Measurements from ENCODE around the gene NHLH2.

The NHLH2 gene

DNA sequence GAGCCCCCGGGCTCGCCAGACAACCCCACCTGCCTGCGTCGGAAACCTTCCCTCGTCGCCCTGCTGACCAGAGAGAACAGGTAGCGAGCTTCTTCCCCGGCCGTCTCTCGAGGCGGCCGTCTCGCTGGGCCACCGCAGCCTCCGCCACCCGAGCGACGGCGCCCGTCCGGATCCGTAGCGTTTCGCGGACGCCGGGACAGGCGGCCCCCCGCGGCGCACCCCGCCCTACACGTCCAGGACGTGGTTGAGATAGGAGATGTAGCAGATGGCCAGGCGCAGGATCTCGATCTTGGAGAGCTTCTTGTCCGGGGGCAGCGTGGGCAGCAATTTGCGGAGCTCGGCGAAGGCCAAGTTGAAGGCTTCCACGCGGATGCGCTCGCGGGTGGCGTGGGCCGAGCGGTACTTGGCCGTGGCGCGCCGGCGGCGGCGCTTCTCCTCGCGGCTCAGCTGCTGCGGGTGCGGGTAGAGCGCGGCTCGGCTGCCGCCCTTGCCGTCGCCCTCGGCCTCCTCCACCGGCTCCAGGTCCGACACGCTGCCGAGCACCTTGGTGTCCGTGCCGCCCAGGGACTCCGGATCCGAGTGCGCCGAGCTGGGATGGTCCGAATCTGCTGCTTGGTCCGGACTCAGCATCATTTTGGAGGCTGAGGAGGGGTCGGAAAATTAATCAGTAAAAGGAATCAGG, 3.0 kb downstream of the NHLH2 start:
- DNase-seq, result no peak

GRCh38 chr1:115837341-115837739, 3.6 kb downstream of the NHLH2 start:
- no peak for DNase-seq

GRCh38 chr1:115833856-115834255, 7.1 kb downstream of the NHLH2 start:
- no peak for DNase-seq

DNA sequence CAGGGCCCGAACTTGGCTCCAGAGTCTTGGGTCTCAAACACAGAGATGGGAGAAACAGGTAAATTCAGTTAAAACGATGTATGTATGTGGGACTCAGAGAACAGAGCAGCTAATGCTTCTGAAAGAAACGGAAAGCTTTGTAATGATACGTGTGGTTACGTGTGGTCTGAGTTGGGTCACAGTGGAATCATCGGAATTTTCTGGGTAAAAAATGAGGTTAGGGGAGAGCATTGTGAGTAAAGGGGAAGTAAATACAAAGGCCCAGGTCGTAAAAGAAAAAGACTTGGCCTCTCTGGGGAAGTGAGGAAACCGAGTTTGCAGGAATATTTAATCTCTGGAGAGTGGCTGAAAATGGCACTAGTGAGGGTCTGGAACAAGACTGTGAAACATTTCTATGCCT, 8.3 kb downstream of the NHLH2 start:
- DNase-seq, result no peak

- no peak for DNase-seq
Measured at GRCh38 chr1:115830963-115831362, 10.0 kb downstream of the NHLH2 start.

DNA sequence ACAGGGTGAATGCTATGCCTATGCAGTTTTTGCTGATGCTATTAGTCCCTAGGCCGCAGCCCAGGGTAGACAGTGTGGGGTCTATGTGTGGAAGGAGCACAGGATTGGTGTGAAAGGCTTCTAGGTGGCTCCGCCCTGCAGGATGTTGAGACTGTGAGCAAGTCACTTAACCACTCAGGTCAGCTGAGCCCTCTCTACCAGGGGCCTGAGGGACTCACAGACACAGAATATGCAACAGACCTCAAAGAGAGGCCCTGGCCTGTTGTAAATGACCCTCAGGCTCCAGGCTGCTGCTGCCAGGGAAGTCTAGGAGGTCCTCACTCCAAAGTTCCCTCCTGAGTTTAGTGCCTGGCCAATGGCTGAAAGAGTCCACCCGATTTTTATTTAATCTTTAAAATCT, 11.0 kb downstream of the NHLH2 start:
- no peak for DNase-seq

DNA sequence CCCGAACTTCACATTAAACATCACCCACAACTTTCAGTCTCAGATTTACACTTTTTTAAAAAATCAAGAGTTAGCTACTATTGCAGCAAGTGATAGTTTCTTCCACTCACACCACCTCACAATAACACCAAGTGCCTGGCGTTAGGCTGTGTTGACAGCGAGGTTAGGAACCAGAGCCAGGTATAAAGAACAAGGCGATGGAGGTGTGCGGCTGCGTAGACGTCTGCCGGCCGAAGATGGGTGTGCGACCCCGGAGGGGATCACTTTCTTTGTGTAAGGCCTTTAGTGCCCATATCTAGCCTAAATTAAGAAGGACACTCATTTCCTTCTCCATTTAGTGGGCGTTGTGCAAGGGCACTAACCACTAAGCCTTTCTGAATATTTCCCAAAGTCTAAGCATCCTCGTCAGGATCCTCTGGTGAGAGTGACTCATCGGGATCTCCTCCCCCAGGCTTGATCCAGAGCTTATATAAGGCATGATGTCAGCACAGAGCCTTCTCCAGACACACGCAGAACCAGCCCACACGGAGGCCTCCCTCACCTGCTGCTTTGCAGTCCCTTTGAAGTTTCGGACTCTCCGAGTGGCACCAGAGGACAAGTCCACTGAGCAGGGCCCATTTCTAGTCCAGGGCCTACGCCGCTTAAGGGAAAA, 11.8 kb downstream of the NHLH2 start:
- no peak for DNase-seq

DNA sequence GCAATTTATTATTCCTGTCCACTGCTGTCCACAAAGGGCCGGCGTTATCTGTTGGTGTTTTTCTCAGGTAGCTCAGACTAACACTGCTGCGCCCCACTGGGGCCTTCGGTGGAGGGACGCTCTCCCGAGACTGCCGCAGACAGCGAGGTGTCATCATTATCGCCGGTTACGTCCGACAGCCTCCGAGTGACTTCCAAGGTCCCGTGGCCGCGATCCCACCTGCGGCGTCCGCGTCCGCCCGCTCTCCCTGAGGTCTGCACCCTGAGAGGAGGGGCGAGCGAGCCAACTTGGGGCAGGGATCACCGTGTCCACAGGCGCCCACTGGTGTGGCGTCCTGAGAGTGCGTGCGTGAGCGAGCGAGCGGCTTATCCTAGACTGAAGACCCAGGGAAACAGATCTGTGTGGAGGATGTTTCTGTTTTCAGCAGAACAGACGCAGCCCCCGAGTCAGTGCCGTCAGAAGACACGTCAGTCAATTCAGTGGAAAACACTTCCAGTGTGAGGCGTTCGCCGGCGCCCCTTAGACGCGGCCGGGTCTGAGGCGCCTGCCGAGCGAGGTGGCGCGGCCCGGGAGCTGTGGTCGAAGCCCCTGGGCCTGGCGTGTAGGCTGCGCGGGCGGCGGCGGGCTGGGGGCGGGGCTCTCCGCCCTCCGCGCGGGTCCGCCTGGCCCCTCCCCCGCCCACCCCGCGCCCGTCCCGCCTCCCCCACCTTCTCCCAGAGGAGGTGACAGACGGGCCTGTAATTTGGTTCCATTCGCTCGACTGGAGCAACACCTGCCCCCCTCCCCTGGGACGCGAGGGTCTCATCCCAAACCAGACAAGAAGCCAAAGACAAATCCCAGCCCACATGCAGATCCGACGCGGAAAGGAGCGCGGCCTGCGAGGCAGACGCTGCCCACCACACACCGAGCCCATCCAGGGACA, 12.6 kb downstream of the NHLH2 start:
- DNase-seq, result peak; percentile 4

GRCh38 chr1:115827452-115828044, 13.4 kb downstream of the NHLH2 start:
- DNase-seq, result no peak

DNA sequence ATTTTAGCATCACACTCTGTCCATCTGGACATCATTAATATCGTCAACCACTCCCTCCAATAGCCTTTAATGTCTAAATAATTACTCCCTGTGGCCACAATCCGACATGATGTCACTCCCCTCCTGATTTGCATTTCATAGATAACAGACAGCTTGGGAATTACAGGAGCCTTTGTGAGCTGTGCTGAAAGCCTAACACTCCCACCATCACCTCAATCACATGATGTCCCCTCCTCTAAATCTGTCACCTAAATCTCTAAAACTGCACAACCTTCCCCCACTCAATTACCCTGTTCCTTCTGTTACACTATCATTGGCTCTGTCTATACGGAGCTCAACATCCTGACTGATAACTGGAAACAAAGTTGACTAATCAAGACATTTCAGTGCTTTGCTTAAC, 14.3 kb downstream of the NHLH2 start:
- no peak for DNase-seq

GRCh38 chr1:115822117-115822516, 18.8 kb downstream of the NHLH2 start:
- DNase-seq, result no peak

- no peak for DNase-seq
Measured at GRCh38 chr1:115815694-115816093, 25.2 kb downstream of the NHLH2 start.

GRCh38 chr1:115814685-115815398, 26.1 kb downstream of the NHLH2 start:
- DNase-seq, result no peak

DNA sequence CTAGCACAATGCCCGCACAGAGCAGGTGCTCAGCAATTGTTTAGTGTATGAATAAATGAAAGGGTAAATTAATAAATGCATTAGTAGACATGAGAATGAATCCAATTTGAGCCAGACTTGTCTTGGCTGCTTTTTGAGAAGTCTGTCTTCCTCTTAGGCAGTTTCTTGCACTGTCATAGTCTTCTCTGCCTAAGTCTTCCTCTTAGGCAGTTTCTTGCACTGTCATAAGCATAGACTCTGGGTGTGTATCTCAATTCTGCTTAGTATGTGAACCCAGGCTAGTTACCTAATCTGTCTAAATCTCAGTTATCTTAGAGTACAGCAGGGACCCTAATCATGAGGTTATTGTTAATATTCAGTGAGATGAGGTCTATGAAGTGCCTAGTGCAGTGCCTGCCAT, 27.2 kb downstream of the NHLH2 start:
- no peak for DNase-seq

GRCh38 chr1:115811140-115811828, 29.6 kb downstream of the NHLH2 start:
- DNase-seq, result no peak

GRCh38 chr1:115810609-115811008, 30.3 kb downstream of the NHLH2 start:
- DNase-seq, result no peak

DNA sequence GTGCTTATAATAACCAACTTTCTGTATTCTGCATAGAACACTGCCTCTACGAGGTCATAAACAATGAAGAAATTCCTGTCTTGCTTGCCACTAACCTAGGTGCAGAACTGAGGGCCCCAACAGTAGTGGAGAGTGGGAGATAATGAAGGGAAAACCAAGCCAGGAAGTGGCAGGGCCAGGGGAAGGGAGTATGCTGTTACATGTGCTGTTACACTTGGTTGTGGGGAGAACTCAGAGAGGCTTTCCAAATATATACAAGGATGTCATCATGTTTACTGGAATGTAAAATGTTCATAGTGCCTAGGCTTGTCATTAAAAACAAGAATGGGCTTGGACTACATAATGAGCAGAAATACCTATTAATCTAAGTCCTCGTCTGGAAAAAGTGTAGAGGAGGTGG, 31.1 kb downstream of the NHLH2 start:
- DNase-seq, result no peak

- DNase-seq, result no peak
Measured at GRCh38 chr1:115809076-115809475, 31.9 kb downstream of the NHLH2 start.

DNA sequence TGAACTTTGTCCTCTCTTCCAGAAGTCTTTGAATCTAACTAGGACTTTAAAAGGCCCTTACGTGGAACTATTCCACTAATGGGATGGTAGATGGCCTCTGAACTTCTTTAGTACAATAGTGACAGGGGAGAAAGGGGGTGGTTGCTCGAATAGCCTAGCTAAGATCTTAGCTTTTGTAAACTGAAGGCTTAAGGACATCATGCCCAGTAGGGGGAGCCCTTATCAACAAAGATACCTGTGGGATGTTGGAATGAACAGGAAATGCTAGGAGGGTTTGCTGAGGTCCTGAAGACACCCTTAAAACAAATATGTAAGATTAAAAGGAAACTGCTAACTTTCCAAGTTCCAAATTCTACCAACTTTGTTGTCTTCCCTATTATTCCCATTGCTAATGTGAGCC, 33.2 kb downstream of the NHLH2 start:
- DNase-seq, result peak; percentile 37

DNA sequence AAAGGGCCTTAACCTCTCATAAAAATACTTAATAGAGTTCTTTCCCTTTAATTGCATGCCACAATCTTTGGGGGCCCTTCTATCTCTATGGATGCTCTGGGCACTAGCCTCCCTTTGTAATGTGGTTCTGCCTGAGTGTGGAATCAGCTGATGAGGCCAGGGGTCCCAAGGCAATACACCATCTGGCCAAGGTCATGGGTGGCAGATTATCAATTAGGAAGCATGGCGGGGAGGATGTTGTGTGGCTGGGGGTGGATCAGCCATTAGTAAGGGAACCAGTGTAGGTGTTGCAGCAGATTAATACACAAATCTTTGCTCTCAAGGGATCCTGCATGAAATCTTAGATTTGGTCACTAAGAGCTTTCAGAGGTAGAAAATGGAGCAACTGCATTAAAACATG, 35.3 kb downstream of the NHLH2 start:
- no peak for DNase-seq

DNA sequence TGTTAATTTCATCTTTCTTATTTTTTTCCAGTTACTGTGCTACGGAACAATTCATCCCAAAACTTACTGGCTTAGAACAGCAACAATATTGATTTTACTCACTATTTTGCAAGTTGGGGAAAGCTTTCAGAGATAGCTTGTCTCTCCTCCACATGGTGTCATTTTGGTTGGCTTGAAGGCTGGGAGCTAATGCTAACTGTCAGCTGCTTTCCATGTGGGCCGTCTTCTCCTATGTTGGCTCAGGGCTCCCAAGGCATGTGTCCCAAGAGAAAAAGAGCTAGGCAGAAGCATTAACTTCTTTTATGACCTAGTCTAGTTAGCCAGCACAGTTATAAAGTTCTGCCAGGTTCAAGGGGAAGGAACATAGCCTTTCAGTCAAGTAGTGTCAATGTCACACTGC, 38.5 kb downstream of the NHLH2 start:
- no peak for DNase-seq

- DNase-seq, result no peak
Measured at GRCh38 chr1:115797486-115797885, 43.4 kb downstream of the NHLH2 start.
